Endothelial cell of umbilical vein (primary cell): ENCODE results near the gene RAB11FIP2.

Source experiments
- CTCF ChIP-seq, 2 donors: IDR thresholded peaks; 1 replicate in 1 of 2; 2 replicates in 1 of 2; pipeline ENCODE4 v1.5.1; 2011; ENCODE audit warnings: low read length in 2 of 2, mild to moderate bottlenecking in 2 of 2, moderate library complexity in 2 of 2, control low read depth in 1 of 2, inconsistent platforms in 1 of 2, low read depth in 1 of 2; ENCODE audit not compliant: insufficient read depth in 1 of 2; ENCODE audit errors: extremely low read depth in 1 of 2
- MAX ChIP-seq: IDR thresholded peaks from 2 replicates; pipeline ENCODE4 v1.6.1; 2011; ENCODE audit not compliant: insufficient read depth, insufficient read length
- POLR2AphosphoS5 ChIP-seq: IDR thresholded peaks from 2 replicates; pipeline ENCODE4 v1.6.1; 2012; ENCODE audit warnings: low read depth, mild to moderate bottlenecking, control low read depth, low read length, moderate library complexity; ENCODE audit not compliant: insufficient read depth

- TF ChIP-seq CTCF (IDR thresholded peaks at IDR 0.05; ENCODE audit: extremely low read depth in 1 of 2, insufficient read depth in 1 of 2, low read depth in 1 of 2, low read length in 2 of 2) (no peak), POLR2AphosphoS5 (no peak), MAX (no peak)
Observed at GRCh38 chr10:117994771-117995170, 52.0 kb downstream of the RAB11FIP2 start.
